Measurements from ENCODE around the gene ITSN1.
A peak's percentile ranks its signal among the peaks of the same experiment; 100 is the strongest.
"Not testable (repeated sequence)": the region's sequence is repeated elsewhere in the genome, so short reads cannot be mapped to it uniquely, and the experiment has no call there.

The ITSN1 gene

DNA sequence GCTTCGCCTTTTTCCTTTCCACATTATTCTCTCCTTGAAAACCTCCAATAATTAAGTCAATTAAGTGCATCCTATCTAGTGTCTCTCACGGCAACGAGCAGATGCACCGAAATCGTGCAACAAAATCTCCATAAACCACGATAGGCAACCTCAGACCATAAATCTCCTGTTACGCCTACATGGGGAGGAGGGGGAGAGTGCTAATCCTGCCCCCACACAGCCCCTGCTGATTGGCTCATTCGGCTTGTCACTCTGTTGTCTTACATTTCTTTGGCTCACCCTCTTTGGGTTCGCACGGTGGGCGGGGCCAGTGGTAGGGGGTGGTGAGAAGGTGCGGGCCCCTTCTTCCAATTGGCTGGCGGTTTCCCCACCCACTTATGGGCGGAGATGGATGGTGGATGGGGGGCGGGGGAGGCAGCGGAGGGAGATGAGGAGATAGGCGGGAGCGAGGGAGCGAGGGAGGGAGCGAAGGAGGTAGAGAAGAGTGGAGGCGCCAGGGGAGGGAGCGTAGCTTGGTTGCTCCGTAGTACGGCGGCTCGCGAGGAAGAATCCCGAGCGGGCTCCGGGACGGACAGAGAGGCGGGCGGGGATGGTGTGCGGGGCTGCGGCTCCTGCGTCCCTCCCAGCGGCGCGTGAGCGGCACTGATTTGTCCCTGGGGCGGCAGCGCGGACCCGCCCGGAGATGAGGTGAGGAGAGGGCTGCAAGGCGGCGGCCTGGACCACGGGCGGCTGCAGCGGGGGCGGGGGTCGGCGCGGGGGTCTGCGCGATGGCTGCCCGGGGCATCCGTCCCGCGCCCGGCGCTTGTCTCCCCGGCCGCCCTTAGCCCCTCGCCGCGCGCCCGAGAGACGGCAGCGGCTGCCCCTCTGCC lies at the start of gene ITSN1:
ITSN1 (plus strand) TSS at position 475 of the 869 bp plus-strand sequence. CDS start 76,328 bp downstream, outside the sequence.
- DNase-seq (ENCODE audit: low read depth in 2 of 2), result peak; percentile 100

DNA sequence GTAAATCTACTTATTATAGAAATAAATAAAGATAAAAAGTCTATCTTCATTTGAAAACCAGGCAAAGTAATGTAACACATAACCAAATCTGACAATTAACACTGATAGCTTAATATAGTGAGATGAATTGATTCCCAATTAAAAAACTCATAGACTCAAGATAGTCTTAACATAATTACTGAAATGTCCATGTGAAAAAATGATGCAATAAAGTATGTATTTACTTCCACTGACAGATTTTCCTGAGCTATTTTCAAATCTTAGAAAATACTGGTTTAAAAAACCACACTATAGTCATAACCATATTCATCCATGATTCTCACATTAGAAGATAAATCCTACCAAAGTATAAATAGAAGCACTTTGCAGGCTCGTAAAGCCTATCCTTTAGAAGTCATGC lies 44.2 kb upstream of the ITSN1 start:
- no peak for DNase-seq (ENCODE audit: low read depth in 2 of 2)

DNA sequence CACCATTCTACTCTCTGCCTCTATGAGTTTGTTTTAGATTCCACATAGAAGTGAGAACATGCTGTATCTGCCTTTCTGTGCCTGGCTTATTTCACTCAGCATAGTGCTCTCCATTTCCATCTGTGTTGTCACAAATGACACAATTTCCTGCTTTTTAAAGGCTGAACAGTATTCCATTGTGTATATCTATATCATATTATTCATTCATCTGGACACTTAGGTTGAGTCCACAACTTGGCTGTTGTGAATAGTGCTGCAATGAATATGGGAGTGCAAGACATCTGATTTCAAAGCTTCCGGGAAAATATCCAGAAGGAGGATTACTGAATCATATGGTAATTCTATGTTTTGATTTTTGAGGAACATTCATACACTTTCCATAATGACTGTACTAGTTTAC lies 33.7 kb upstream of the ITSN1 start:
- DNase-seq (ENCODE audit: low read depth in 2 of 2), result no peak

DNA sequence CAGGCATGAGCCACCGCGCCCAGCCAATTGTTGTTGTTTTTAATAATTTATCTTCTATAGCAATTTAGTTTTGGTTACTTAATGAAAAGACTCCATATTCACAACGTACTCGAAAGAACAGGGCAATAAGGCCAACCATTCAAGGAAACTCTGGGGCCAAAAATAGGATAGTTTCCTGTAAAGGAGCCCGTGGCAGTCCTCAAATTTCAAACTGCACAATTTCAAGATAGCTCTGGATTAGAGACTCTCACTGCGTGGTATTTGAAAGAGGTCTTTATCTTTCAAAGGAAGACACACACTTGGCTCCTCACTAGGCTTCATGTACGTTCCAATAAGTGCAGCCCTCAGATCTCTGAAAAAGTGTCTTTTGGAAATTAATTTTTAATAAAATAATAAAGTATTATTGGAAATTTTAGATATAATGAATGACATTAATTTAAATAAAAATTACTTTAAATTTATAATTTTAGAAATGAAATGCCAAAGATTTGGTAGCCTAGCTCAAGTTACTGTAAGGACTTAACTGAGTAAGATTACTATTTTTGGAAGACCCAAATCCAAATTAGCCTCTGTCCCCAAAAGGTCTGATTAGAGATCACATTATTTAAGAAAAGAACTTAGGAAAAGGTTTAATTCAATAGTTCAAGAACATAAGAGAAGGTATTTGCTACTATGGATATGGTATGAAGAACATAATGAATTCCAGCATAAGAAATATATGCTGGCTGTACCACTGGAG lies 31.1 kb upstream of the ITSN1 start:
- no peak for DNase-seq (ENCODE audit: low read depth in 2 of 2)

DNA sequence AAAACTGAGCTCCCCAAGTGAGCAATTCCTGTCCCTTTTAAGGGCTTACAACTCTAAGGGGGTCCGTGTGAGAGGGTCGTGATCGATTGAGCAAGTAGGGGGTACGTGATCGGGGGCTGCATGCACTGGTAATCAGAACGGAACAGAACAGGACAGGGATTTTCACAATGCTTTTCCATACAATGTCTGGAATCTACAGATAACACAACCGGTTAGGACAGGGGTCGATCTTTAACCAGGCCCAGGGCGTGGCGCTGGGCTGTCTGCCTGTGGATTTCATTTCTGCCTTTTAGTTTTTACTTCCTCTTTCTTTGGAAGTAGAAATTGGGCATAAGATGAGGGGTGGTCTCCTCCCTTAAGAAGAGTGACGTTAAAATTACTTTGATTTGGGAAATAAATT lies 24.7 kb upstream of the ITSN1 start:
- DNase-seq (ENCODE audit: low read depth in 2 of 2), result not testable (repeated sequence)

DNA sequence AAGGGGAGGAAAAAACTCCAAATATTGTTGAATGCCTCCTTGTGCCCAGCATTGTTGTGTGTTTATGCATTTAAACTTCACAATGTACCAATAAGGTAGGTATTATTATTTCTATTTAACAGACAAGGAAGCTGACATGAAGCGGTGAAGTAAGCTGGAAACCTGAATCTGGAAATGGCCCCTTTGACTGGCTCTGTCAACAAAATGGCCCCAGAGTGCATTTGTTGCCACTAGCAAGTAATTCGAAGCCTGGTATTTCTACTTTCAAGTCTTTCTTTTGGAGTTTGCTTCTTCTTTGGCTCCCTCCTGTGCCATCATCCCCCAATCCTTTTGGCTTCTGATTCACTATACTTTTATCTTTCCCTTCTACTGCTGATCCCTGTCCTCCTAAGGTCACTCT lies 23.9 kb upstream of the ITSN1 start:
- DNase-seq (ENCODE audit: low read depth in 2 of 2), result no peak

DNA sequence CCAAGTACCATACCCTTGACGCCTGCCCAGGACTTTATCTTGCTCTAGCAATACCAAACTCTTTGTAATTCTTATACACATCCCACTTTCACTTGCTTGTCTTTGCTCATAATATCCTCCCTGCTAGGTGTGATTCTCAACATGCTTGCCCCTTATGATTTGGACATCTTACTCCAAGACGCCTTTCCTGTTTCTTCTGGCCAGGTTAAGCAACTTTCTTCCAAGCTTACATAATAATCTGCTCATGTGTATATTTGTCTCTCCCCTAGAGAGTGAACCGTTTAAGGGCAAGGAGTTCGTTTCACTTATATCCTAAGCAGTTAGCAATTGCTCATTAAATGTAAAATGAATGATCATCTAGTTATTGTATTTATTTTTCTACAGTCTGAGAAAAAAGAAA lies 22.6 kb upstream of the ITSN1 start:
- no peak for DNase-seq (ENCODE audit: low read depth in 2 of 2)

DNA sequence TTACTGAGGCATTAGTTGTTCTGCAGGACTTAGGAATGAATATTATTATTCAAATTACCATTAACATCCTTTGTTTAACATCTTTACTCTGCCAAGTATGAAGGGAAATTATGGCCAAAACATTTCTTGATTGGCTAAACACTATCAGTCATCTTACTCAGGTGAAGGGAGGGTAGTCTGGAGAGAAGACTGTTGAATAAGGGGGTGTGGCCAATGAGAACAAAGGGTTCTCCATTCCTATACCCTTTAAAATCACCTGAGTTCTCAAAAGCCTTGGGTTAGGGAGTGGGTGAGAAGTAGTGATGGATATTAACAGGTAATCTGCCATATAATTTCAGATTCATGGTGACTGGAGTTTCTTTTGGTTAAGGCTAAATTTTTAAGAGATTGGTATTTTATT lies 20.0 kb upstream of the ITSN1 start:
- no peak for DNase-seq (ENCODE audit: low read depth in 2 of 2)

DNA sequence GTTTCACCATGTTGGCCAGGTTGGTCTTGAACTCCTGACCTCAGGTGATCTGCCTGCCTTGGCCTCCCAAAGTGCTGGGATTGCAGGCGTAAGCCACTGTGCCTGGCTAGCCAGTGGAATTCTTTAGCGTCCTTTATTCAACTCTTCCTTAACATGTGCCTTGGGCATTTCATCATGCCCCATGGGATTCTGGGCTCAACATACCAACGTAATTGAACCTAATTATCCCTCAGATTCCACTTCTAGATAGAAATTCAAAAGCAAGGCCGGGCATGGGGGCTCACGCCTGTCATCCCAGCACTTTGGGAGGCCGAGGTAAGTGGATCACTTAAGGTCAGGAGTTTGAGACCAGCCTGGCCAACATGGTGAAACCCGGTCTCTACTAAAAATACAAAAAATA lies 16.1 kb upstream of the ITSN1 start:
- DNase-seq (ENCODE audit: low read depth in 2 of 2), result not testable (repeated sequence)

DNA sequence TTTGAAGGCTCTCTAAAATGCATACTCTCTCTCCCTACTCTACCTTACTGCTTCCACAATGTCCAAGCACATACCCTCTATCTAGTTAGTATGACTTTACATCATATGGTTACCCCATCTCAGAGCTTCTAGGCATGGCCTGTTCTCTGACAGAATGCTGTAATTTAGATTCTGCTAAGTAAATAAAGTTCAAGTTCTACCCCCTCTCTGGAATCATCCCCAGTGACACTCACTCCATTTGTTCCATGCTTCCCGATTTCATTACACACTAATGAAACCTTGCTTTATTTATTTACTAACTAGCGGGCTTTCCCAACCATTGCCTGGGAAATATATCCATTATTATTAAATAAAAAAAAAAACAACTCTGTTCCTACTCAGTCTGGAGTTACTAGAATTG lies 8.0 kb upstream of the ITSN1 start:
- no peak for DNase-seq (ENCODE audit: low read depth in 2 of 2)

DNA sequence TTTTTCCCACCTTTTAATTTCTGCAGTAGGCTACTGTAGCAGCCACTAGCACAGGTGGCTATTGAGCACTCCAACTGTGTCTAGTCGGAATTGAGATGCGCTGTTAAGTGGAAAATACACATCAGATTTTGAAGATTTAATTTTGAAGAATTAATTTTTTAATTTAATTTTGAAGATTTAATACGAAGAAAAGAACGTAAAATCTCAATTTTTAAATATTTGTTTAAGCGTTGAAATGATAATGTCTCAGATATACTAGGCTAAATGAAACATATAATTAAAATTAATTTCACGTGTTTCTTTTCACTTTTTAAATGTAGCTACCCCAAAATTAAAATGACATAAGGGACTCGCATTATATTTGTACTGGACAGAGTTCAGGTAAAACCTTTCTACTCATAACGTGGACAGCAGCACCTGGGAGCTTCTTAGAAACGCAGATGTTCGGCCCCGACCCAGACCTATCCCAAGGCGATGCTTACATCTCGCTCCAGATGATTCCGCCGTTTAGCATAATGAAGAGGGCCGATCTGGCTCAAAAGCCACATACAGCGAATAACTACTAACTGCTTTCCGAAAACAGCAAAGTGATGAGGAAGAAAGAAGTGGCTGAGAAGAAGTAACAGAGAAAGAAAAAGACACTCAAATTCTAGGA lies 1.5 kb upstream of the ITSN1 start:
- no peak for DNase-seq (ENCODE audit: low read depth in 2 of 2)

DNA sequence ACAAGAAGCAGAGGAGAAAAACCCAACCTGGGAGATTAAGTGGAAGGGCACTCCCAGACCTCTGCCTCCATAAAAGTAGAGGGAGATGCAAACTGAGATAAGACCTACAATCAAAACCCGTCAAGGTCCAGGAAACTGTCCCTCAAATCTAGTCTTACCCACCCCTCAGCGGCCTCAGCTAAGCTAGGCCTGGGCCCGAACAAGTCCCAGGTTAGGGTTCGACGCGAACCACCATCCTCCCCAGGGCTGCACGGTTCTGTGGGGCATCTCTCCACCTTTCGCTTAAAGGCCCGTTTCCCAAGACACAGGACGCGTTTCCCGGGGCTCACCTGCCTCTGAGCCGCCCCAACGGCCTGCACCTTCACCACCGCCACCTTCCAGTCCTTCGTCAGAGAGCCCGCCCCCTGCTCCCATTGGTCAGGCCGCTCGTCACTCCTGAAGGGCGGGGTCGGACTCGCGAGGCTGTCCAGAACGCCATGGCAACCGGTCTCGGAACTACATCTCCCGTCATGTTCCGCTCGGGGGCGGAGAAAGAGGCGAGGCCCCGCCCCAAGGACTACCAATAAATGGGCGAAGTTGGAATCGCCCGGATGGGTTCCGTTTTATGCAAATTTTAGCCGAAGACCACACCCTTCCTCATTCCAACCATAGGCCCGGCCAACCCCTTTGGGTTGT lies 812 bp upstream of the ITSN1 start, which contains the start of gene CRYZL1:
CRYZL1 (minus strand) TSS at position 390 of the 675 bp plus-strand sequence. CDS start 10,190 bp downstream, outside the sequence.
- DNase-seq (ENCODE audit: low read depth in 2 of 2), result peak; percentile 100

DNA sequence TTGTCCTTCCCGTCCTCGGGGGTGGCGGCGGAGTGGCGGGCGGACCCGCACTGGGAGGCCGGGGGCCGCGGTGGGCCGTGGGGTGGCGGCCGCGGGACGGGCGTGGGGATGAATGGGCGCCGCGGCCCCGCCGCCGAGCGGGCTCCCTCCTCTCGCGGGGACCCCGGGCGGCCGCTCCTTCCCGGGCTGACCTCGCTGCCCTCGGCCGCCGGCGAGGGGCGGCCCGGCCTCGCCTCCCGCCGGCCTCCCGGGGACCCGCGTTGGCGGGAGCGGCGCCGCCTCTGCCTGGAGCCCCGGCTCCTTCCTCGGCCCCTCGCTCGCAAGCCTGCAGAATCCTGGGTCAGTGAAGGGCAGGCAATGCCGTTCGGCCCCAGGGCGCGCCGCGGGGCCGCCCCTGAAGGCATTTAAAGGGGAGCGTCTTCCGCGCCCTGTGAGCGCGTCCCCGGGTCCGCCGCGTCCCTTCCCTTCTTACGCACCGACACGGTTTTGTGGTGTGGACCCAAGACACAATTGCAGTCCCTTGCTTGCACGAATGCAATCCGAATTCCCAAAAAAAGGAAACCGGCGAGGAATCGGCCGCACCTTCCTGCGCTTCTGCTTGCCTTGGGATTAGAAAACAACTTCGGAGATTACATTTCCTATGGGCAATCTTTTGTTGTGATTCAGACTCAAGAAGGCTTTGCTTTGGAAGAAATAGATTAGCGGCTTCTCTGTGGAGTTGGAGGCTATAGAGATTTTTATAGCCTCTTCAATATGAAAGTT lies 776 bp downstream of the ITSN1 start:
- DNase-seq (ENCODE audit: low read depth in 2 of 2), result peak in 1 of 2 donors; percentile 1

DNA sequence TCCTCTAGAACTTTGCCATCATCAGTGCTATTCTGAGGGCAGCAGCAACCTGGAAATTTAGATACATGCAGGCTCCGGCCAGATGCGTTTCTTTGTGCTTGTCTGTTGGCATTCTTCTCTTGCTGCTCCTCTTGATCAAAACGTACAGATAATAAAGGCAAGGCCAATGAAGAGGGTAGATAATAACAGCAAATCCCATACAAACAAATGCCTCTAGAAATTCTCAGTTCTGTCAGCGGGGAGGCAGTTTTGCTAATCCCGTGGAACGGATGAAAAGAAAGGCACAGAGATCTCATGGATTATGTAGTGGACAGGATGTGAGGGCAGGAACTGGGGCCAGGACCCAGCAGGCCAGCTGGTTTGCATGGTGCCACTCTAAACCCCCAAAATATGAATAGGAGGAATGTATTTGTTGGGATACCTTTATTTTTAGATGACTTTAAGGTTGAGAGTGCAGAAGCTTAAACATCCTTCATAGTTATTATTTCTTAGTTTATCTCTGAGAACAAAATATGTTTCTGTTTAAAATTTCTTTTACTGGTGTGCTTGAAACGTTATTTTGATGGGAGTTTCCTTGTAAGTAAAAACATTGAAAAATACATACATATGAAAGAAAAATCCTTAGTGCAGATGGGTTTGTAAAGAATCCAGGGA lies 1.5 kb downstream of the ITSN1 start:
- DNase-seq (ENCODE audit: low read depth in 2 of 2), result no peak

DNA sequence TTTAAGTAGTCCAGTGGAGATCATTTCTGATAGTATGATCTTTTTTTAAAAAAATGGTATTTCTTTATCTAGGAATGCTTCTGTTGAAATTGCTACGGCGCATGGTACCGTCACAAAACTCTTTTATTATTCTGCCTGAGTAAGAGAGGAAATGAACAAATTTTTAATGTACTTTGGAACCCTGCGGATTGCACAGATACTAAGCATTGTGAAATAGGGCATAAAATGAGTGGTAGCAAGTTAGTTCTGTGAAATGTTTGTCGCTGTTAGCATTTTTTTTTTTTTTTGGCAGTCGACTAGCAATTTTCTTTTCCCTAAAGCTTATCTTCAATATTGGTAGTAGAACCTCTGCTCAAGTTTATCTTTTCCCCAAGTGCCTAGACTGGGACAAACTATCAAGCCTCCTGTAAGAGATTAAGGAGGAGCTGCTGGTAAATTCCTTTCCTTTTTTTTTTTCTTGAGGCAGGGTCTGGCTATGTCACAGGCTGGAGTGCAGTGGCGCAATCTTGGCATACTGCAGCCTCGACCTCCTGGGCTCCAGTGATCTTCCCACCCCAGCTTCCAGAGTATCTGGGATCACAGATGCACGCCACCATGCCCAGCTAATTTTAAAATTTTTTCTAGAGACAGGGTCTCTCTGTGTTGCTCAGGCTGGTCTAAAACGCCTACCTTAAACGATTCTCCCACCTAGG lies 2.2 kb downstream of the ITSN1 start:
- no peak for DNase-seq (ENCODE audit: low read depth in 2 of 2)

DNA sequence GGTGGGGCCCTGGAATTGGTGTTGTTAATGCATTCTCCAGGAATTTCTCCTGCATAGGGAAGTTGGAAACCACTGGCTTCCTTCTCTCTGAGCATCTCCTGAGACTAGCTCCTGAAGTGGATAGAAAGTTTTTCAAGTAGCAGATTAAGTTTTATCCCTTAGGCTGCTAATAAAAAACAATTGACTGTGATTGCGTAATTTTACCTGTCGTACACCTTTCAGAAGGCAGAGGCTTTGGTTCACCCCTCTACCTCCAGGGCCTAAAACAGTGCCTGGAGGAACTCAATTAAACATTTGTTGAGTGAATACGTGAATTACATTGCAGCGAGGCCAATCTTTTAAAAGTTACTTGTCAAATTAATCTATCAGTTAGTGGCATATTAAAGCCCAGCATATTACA lies 3.4 kb downstream of the ITSN1 start:
- no peak for DNase-seq (ENCODE audit: low read depth in 2 of 2)

DNA sequence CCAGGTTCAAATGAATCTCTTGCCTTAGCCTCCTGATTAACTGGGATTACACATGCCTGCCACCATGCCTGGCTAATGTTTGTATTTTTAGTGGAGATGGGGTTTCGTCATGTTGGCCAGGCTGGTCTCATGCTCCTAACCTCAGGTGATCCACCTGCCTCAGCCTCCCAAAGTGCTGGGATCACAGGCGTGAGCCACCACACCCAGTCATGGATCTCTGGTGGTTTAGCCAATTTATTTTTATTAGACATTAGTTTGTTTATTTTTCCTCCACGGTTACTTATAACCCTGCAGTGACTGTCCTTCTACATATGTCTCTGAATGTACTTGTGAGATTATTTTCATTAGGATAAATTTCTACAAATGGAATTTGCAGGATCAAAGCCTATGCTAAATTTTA lies 5.3 kb downstream of the ITSN1 start:
- no peak for DNase-seq (ENCODE audit: low read depth in 2 of 2)

DNA sequence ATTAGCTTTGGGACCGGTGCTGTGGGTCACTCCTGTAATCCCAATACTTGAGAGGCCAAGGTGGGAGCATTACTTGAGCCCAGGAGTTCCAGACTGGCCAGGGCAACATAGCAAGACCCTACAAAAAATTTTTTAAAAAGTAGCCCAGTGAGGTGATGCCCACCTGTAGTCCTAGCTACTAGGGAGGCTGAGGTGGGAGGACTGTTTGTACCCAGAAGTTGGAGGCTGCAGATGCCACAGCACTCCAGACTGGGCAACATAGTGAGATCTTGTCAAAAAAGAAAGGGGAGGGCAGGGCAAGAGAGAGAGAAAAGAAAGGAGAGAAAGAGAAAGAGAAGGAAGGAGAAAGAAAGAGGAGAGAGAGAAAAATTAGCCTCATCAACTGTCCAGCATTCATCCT lies 6.3 kb downstream of the ITSN1 start:
- no peak for DNase-seq (ENCODE audit: low read depth in 2 of 2)

DNA sequence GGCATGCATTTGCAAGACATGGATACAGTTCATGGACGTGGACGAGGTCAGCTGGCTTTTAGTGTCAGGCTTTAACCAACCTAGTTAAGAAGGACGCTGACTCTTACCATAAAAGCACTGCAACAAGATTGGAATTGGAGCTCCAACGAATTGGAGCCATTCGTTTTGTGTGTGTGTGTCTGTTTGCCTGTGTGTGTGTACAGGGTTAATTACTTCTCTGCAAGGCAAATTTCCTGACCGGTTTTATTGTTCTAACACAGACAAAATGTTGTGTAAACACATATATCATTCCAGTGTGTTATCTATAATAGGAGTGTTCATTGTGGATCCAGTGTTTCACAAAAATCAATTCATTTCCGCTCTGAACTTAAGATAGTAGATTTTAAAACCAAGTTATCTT lies 7.9 kb downstream of the ITSN1 start:
- no peak for DNase-seq (ENCODE audit: low read depth in 2 of 2)

DNA sequence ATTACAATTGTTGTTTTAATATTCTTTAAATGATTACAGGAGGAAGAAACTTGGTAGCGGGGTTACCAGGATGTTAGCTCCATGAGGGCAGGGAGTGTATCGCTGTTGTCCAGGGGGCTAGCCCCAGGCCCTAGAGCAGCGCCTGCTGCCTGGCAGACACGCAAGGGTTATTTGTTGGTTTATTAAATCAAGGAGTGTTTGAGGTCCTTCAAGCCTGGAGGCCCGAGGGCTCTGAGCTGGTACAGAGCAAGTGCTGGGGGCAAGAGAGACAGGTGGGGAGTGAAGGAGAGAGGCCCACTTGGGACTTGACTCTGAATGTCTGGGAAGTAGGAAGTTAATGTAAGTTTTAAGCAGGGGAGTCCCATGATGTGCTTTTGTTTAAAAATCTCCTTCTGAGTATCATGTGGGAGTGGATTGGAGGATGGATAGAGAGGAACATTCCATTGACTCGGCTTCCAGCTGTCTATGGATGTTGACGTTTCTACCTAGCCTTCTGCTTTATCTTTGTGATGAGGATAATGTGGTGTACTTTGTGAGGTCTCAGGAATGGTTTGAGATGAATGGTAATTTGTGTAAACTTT lies 8.7 kb downstream of the ITSN1 start:
- no peak for DNase-seq (ENCODE audit: low read depth in 2 of 2)
